ENCODE results near the gene TMBIM6. TPM values are rescaled to one million over a fixed set of nuclear protein-coding genes. Genes with fewer than 3 reads are reported as not detected.

TMBIM6 gene
- polyA plus RNA-seq, 1 experiment = 771 TPM

DNA sequence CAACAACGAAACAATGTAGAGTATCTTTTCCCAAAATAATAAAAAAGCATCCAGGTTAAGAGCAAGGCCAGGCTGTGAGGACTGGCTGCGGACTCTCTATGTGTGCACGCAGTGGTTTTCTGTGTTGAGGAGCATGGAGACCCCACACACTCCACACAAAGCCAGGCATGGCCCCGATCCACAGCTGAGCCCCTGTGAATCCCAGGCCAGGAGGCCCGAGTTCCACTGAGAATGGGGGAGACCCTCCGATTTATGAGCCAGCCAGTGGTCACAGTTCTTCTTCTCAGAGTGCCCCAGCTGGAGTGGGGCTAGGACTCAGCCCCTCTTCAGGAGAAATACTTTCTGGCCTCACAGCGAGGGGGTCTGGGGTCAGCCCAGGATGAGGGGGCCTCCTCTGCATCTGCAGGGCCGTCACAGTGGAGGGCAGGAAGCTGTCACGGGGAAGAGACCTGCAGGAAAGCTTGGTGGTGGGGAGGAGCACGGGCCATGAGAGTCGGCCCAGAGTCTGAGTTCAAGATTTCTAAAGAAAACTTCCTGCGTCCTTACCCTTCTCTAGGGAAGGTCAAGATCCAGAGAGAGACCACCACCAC is 66.7 kb downstream of the TMBIM6 start:
- POLR2A ChIA-PET = no interaction called here
- Histone ChIP-seq H3K27me3 (ENCODE audit: control insufficient read depth, insufficient read depth, low read length) (no peaks in the 10 kb centered on the region), H3K4me3 (ENCODE audit: low read depth, low read length) (no peak overlapping the region), H3K36me3 (ENCODE audit: control insufficient read depth, insufficient read depth, low read length) (peaks cover 21% of the 10 kb centered on the region)
- no peak for DNase-seq (ENCODE audit: low read depth)
- CTCF ChIA-PET = interaction anchor here (0.9 to 1.6 kb wide), 2 partner anchors 8 to 10 kb away, joined by 3 to 4 read pairs; no protein-coding TSS in a partner anchor
- TF ChIP-seq, protein P1, sequence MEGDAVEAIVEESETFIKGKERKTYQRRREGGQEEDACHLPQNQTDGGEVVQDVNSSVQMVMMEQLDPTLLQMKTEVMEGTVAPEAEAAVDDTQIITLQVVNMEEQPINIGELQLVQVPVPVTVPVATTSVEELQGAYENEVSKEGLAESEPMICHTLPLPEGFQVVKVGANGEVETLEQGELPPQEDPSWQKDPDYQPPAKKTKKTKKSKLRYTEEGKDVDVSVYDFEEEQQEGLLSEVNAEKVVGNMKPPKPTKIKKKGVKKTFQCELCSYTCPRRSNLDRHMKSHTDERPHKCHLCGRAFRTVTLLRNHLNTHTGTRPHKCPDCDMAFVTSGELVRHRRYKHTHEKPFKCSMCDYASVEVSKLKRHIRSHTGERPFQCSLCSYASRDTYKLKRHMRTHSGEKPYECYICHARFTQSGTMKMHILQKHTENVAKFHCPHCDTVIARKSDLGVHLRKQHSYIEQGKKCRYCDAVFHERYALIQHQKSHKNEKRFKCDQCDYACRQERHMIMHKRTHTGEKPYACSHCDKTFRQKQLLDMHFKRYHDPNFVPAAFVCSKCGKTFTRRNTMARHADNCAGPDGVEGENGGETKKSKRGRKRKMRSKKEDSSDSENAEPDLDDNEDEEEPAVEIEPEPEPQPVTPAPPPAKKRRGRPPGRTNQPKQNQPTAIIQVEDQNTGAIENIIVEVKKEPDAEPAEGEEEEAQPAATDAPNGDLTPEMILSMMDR (IDR thresholded peaks at IDR 0.05; ENCODE audit: insufficient read depth, low read depth, low read length) = no peak

GRCh38 chr12:49808686-49809380 is 67.5 kb downstream of the TMBIM6 start:
- Histone ChIP-seq H3K4me3 (ENCODE audit: low read depth, low read length) (no peak overlapping the region), H3K36me3 (ENCODE audit: control insufficient read depth, insufficient read depth, low read length) (peaks cover 18% of the 10 kb centered on the region), H3K27me3 (ENCODE audit: control insufficient read depth, insufficient read depth, low read length) (no peaks in the 10 kb centered on the region)
- no peak for DNase-seq (ENCODE audit: low read depth)
- ChIA-PET POLR2A (no interaction called here), CTCF (interaction anchor here (0.9 to 1.6 kb wide), 2 partner anchors 8 to 11 kb away, joined by 3 to 4 read pairs; no protein-coding TSS in a partner anchor)
- TF ChIP-seq, protein P1 (IDR thresholded peaks at IDR 0.05; ENCODE audit: insufficient read depth, low read depth, low read length) = no peak

GRCh38 chr12:49809381-49809905 is 68.1 kb downstream of the TMBIM6 start:
- TF ChIP-seq, protein P1 (IDR thresholded peaks at IDR 0.05; ENCODE audit: insufficient read depth, low read depth, low read length) = no peak
- no peaks in the 10 kb centered on the region for H3K27me3 ChIP-seq (ENCODE audit: control insufficient read depth, insufficient read depth, low read length)
- H3K4me3 ChIP-seq (ENCODE audit: low read depth, low read length) = no peak overlapping the region
- ChIA-PET POLR2A (no interaction called here), CTCF (interaction anchor here (1.6 kb wide), 1 partner anchor 7 kb away, joined by 3 read pairs; no protein-coding TSS in a partner anchor)
- DNase-seq (ENCODE audit: low read depth) = no peak
- H3K36me3 ChIP-seq (ENCODE audit: control insufficient read depth, insufficient read depth, low read length) = peaks cover 14% of the 10 kb centered on the region

DNA sequence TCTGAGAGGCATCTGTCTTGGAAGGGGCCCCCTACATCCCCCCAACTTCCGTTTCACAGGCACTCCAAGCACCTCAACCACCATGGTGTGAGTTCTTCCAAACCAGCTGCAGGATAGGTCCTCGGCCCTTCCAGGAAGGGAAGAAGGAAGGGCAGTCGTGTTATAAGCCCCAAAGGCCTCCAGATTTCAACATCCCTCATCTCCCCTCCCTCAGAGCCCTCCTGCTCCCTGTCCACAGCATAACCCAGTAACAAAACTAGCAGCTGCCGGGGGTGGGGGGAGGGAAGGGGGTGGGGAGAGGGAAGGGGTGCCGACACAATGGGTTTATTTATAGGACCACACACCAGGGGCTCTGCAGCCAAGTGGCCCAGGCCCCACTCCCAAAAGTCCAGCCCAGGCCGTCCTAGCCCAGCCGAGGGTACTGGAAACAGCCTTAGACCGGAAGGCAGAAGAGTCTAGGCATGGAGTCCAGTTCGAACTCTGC is 68.6 kb downstream of the TMBIM6 start:
- no peaks in the 10 kb centered on the region for H3K27me3 ChIP-seq (ENCODE audit: control insufficient read depth, insufficient read depth, low read length)
- ChIA-PET CTCF (interaction anchor here (2.3 kb wide), 1 partner anchor 32 kb away, joined by 8 read pairs; no protein-coding TSS in a partner anchor), POLR2A (no interaction called here)
- DNase-seq (ENCODE audit: low read depth) = no peak
- no peak overlapping the region for H3K4me3 ChIP-seq (ENCODE audit: low read depth, low read length)
- TF ChIP-seq, protein P1 (IDR thresholded peaks at IDR 0.05; ENCODE audit: insufficient read depth, low read depth, low read length) = no peak
- H3K36me3 ChIP-seq (ENCODE audit: control insufficient read depth, insufficient read depth, low read length) = peaks cover 10% of the 10 kb centered on the region

GRCh38 chr12:49811136-49811535 is 69.8 kb downstream of the TMBIM6 start:
- ChIA-PET CTCF (interaction anchor here (0.6 to 2.3 kb wide), 4 partner anchors 16 to 56 kb away, joined by 3 to 8 read pairs (median 3); no protein-coding TSS in a partner anchor), POLR2A (no interaction called here)
- Histone ChIP-seq H3K27me3 (ENCODE audit: control insufficient read depth, insufficient read depth, low read length) (no peaks in the 10 kb centered on the region), H3K4me3 (ENCODE audit: low read depth, low read length) (no peak overlapping the region), H3K36me3 (ENCODE audit: control insufficient read depth, insufficient read depth, low read length) (peaks cover 5% of the 10 kb centered on the region)
- no peak for DNase-seq (ENCODE audit: low read depth)
- TF ChIP-seq, protein P1 (IDR thresholded peaks at IDR 0.05; ENCODE audit: insufficient read depth, low read depth, low read length) = no peak

All from BJ (cell line).